GM19099 (cell line): Measurements from ENCODE around the gene XIST.

Experiments used
- POLR2A ChIP-seq: IDR thresholded peaks from 3 replicates; pipeline ENCODE4 v1.6.1; 2011; ENCODE audit warnings: low read depth; ENCODE audit not compliant: insufficient read length; ENCODE audit errors: extremely low read depth

The XIST gene

GRCh38 chrX:73840120-73840924 lies 12.2 kb downstream of the XIST start:
- TF ChIP-seq POLR2A = no peak

GRCh38 chrX:73839152-73839551 lies 13.4 kb downstream of the XIST start:
- no peak for TF ChIP-seq POLR2A

GRCh38 chrX:73838123-73838522 lies 14.4 kb downstream of the XIST start:
- TF ChIP-seq POLR2A = no peak

- no peak for TF ChIP-seq POLR2A
These were observed 15.5 kb downstream of the XIST start for GRCh38 chrX:73836956-73837477.

GRCh38 chrX:73834219-73834618 lies 18.3 kb downstream of the XIST start:
- no peak for TF ChIP-seq POLR2A

GRCh38 chrX:73832319-73832718 lies 20.2 kb downstream of the XIST start:
- no peak for TF ChIP-seq POLR2A

GRCh38 chrX:73831500-73831899 lies 21.0 kb downstream of the XIST start:
- TF ChIP-seq POLR2A = no peak

- TF ChIP-seq POLR2A = no peak
These were observed 21.8 kb downstream of the XIST start for GRCh38 chrX:73830489-73831414.

GRCh38 chrX:73829890-73830466 lies 22.5 kb downstream of the XIST start:
- no peak for TF ChIP-seq POLR2A

- TF ChIP-seq POLR2A = no peak
These were observed 24.3 kb downstream of the XIST start for GRCh38 chrX:73828080-73828720.

GRCh38 chrX:73827406-73827805 lies 25.1 kb downstream of the XIST start:
- TF ChIP-seq POLR2A = no peak

- TF ChIP-seq POLR2A = no peak
These were observed 25.5 kb downstream of the XIST start for GRCh38 chrX:73826996-73827395.

- TF ChIP-seq POLR2A = no peak
These were observed 26.9 kb downstream of the XIST start for GRCh38 chrX:73825569-73825968.

- no peak for TF ChIP-seq POLR2A
These were observed 29.0 kb downstream of the XIST start for GRCh38 chrX:73823473-73824004.
